ENCODE data around the gene GRK2. TPM values are rescaled to one million over a fixed set of nuclear protein-coding genes. Genes with fewer than 3 reads are reported as not detected.
A peak's percentile ranks its signal among the peaks of the same experiment; 100 is the strongest.

The GRK2 gene
- total and polyA plus RNA-seq, 2 of the 13 experiments (the other 11 are each of a cell fraction or from before 2014, with no cell fraction given) = 31.3 to 42.4 TPM

DNA sequence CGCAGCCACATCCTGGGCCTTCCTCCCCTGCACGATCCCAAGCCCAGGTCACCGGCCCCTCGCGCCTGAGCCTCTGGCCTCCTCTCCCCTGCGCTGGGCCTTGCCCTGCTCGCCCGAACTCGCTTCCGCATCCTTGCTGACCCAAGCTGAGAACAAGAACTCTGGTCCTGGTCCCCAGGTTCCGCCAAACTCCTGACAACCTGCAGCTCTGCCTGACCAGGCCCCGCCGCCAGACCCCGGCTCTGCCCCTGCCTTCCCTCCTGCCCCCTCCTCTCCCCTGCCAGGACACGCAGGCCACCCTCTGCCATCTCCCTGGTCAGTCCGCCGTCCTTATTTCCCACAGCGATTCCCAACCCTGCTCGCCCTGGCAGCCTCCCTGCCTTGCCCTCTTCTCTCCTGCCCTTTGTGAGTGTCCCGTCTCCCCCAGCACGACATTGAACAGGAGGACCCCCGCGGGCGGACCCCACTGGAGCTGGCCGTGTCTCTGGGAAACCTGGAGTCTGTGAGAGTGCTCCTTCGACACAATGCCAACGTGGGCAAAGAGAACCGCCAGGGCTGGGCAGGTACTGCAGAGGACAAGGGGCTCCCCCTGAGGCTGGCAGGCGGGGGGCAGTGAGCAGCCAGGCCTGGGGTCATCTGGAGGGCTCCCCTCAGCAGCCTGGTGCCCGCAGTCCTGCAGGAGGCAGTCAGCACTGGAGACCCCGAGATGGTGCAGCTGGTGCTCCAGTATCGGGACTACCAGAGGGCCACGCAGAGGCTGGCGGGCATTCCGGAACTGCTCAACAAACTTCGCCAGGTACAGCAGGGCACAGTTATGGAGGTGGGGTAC is 23.6 kb downstream of the GRK2 start (continued):
- TF ChIP-seq, protein P1, sequence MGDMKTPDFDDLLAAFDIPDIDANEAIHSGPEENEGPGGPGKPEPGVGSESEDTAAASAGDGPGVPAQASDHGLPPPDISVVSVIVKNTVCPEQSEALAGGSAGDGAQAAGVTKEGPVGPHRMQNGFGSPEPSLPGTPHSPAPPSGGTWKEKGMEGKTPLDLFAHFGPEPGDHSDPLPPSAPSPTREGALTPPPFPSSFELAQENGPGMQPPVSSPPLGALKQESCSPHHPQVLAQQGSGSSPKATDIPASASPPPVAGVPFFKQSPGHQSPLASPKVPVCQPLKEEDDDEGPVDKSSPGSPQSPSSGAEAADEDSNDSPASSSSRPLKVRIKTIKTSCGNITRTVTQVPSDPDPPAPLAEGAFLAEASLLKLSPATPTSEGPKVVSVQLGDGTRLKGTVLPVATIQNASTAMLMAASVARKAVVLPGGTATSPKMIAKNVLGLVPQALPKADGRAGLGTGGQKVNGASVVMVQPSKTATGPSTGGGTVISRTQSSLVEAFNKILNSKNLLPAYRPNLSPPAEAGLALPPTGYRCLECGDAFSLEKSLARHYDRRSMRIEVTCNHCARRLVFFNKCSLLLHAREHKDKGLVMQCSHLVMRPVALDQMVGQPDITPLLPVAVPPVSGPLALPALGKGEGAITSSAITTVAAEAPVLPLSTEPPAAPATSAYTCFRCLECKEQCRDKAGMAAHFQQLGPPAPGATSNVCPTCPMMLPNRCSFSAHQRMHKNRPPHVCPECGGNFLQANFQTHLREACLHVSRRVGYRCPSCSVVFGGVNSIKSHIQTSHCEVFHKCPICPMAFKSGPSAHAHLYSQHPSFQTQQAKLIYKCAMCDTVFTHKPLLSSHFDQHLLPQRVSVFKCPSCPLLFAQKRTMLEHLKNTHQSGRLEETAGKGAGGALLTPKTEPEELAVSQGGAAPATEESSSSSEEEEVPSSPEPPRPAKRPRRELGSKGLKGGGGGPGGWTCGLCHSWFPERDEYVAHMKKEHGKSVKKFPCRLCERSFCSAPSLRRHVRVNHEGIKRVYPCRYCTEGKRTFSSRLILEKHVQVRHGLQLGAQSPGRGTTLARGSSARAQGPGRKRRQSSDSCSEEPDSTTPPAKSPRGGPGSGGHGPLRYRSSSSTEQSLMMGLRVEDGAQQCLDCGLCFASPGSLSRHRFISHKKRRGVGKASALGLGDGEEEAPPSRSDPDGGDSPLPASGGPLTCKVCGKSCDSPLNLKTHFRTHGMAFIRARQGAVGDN (CRISPR knock-in tag; IDR thresholded peaks at IDR 0.05) = peak; percentile 25; the same call in 1 of the 2 replicates
- TF ChIP-seq HOXA7 (CRISPR knock-in tag; IDR thresholded peaks at IDR 0.05) = no peak
- TF ChIP-seq DZIP1 (CRISPR knock-in tag; IDR thresholded peaks at IDR 0.05) = no peak
- no peak for TF ChIP-seq ZNF282 (IDR thresholded peaks at IDR 0.05; ENCODE audit: partially characterized antibody)
- no peak for TF ChIP-seq SSRP1 (CRISPR knock-in tag; IDR thresholded peaks at IDR 0.05)
- TF ChIP-seq NONO (IDR thresholded peaks at IDR 0.05) = no peak
- 0 out of 2 replicates have a peak, but pooled peaks have one; percentile 20 for TF ChIP-seq NONO (CRISPR knock-in tag; conservative IDR thresholded peaks at IDR 0.05)
- TF ChIP-seq NFAT5 (CRISPR knock-in tag; IDR thresholded peaks at IDR 0.05) = no peak
- TF ChIP-seq CBFB (CRISPR knock-in tag; IDR thresholded peaks at IDR 0.05) = no peak
- TF ChIP-seq ZNF160 (CRISPR knock-in tag; IDR thresholded peaks at IDR 0.05) = no peak
- no peak for TF ChIP-seq KLF9 (CRISPR knock-in tag; IDR thresholded peaks at IDR 0.05; ENCODE audit: low read depth)
- TF ChIP-seq JUN (CRISPR knock-in tag; IDR thresholded peaks at IDR 0.05) = no peak
- no peak for TF ChIP-seq ZSCAN21 (CRISPR knock-in tag; IDR thresholded peaks at IDR 0.05; ENCODE audit: borderline replicate concordance)
- no peak for TF ChIP-seq KDM5A (IDR thresholded peaks at IDR 0.05; ENCODE audit: borderline replicate concordance, low read length)
- no peak for TF ChIP-seq BCL6 (CRISPR knock-in tag; IDR thresholded peaks at IDR 0.05)
- TF ChIP-seq, protein P2, sequence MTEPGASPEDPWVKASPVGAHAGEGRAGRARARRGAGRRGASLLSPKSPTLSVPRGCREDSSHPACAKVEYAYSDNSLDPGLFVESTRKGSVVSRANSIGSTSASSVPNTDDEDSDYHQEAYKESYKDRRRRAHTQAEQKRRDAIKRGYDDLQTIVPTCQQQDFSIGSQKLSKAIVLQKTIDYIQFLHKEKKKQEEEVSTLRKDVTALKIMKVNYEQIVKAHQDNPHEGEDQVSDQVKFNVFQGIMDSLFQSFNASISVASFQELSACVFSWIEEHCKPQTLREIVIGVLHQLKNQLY (CRISPR knock-in tag; IDR thresholded peaks at IDR 0.05) = no peak
- TF ChIP-seq ZBTB3 (CRISPR knock-in tag; IDR thresholded peaks at IDR 0.05; ENCODE audit: borderline replicate concordance, low read depth) = no peak

All from HepG2 (cell line).